ENCODE results near the gene EXOG. TPM values are rescaled to one million over a fixed set of nuclear protein-coding genes. Genes with fewer than 3 reads are reported as not detected.

EXOG gene
- total RNA-seq, 1 experiment from 2014 or later = 8.3 TPM

DNA sequence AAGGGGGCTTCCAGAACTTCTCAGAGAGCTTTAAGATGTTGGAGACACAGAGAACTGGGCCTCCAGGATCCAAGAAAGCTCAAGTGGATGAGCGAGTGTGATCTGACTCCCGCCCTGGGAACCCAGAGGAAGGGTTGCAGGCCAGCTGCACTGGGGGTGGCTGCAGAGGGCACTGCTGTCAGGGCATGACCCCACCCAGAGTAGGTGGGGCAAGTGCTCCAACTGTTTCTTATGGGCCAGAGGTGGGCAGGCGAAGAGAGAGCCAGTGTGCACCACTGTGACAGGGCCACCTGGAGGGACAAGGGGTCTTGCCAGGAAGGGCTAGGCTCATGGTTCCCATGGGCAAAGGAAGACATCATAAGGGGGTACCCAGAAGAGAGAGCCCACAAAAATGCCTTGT is 48.8 kb downstream of the EXOG start:
- Histone ChIP-seq H3K27ac (ENCODE audit: low read depth, low read length) (no peak overlapping the region), H3K9me2 (ENCODE audit: insufficient read depth) (no peaks in the 10 kb centered on the region), H3K79me2 (ENCODE audit: insufficient read depth, low read length) (no peaks in the 10 kb centered on the region), H3K27me3 (ENCODE audit: insufficient read depth, low read length) (no peaks in the 10 kb centered on the region), H3K4me1 (ENCODE audit: control insufficient read depth in 1 of 2, insufficient read depth in 2 of 2, low read length in 2 of 2) (no peaks in the 10 kb centered on the region), H3K36me3 (ENCODE audit: control insufficient read depth in 1 of 2, insufficient read depth in 2 of 2, low read length in 2 of 2) (no peaks in the 10 kb centered on the region), H4K20me1 (ENCODE audit: insufficient read depth) (no peaks in the 10 kb centered on the region), H3K4me2 (ENCODE audit: low read length) (no peak overlapping the region), H3K4me3 (replicated peaks in 1 of 2; ENCODE audit: low read depth in 1 of 2, low read length in 2 of 2) (no peak overlapping the region), H3K9me3 (ENCODE audit: control insufficient read depth in 1 of 2, insufficient read depth in 1 of 2, low read depth in 1 of 2, low read length in 2 of 2) (no peaks in the 10 kb centered on the region), H3K9ac (ENCODE audit: low read length) (no peak overlapping the region), H2AFZ (ENCODE audit: low read depth, low read length, poor library complexity, severe bottlenecking) (no peak overlapping the region)
- POLR2A ChIA-PET = no interaction called here
- CTCF ChIA-PET = interaction anchor here (1.7 kb wide), 1 partner anchor 23 kb away, joined by 5 read pairs; no protein-coding TSS in a partner anchor
- ATAC-seq (no peak), DNase-seq (ENCODE audit: low read depth, low spot score) (no peak)
- no TSS peak for BruUV-seq (replicated peaks)
- intact Hi-C loops (cut with micrococcal nuclease) = no loop called here
- TF ChIP-seq YY1 (IDR thresholded peaks at IDR 0.05; ENCODE audit: extremely low read depth, insufficient replicate concordance, low read depth, low read length) (no peak), ZFX (IDR thresholded peaks at IDR 0.05) (no peak), SP1 (IDR thresholded peaks at IDR 0.05; ENCODE audit: low read depth) (no peak), FOSL1 (IDR thresholded peaks at IDR 0.05; ENCODE audit: low read depth) (no peak), EZH2 (IDR thresholded peaks at IDR 0.05) (no peak), TCF7L2 (IDR thresholded peaks at IDR 0.05; ENCODE audit: borderline replicate concordance, extremely low read depth, insufficient read depth, insufficient read length) (no peak), POLR2A (IDR thresholded peaks at IDR 0.05; ENCODE audit: borderline replicate concordance, extremely low read depth, insufficient read depth, insufficient read length) (no peak), SIN3A (IDR thresholded peaks at IDR 0.05; ENCODE audit: low read depth) (no peak), EGR1 (IDR thresholded peaks at IDR 0.05; ENCODE audit: low read depth) (no peak), CBX3 (IDR thresholded peaks at IDR 0.05; ENCODE audit: low read depth) (no peak), REST (IDR thresholded peaks at IDR 0.05; ENCODE audit: low read depth) (no peak), JUND (IDR thresholded peaks at IDR 0.05) (no peak)
- TF ChIP-seq, protein P1, sequence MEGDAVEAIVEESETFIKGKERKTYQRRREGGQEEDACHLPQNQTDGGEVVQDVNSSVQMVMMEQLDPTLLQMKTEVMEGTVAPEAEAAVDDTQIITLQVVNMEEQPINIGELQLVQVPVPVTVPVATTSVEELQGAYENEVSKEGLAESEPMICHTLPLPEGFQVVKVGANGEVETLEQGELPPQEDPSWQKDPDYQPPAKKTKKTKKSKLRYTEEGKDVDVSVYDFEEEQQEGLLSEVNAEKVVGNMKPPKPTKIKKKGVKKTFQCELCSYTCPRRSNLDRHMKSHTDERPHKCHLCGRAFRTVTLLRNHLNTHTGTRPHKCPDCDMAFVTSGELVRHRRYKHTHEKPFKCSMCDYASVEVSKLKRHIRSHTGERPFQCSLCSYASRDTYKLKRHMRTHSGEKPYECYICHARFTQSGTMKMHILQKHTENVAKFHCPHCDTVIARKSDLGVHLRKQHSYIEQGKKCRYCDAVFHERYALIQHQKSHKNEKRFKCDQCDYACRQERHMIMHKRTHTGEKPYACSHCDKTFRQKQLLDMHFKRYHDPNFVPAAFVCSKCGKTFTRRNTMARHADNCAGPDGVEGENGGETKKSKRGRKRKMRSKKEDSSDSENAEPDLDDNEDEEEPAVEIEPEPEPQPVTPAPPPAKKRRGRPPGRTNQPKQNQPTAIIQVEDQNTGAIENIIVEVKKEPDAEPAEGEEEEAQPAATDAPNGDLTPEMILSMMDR (IDR thresholded peaks at IDR 0.05 in 2 of 3, conservative IDR thresholded peaks at IDR 0.05 in 1 of 3; ENCODE audit: borderline replicate concordance in 1 of 3, insufficient read depth in 1 of 3, low read depth in 2 of 3, low read length in 2 of 3) = no peak
- TF ChIP-seq, protein P2, sequence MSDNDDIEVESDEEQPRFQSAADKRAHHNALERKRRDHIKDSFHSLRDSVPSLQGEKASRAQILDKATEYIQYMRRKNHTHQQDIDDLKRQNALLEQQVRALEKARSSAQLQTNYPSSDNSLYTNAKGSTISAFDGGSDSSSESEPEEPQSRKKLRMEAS (IDR thresholded peaks at IDR 0.05) = no peak
- RAD21 ChIA-PET (ENCODE audit: low non-redundant PET in 1 of 2, low total read pairs in 2 of 2, uncharacterized antibody in 2 of 2, unreplicated experiment in 2 of 2) = no interaction called here
